ENCODE measurements around the gene DNAJC1. TPM values are rescaled to one million over a fixed set of nuclear protein-coding genes. Genes with fewer than 3 reads are reported as not detected.
A peak's percentile ranks its signal among the peaks of the same experiment; 100 is the strongest.

DNAJC1 gene
- total and polyA plus RNA-seq, 10 of the 15 experiments (the other 5 are each of a cell fraction or from before 2014, with no cell fraction given): 2.5 to 39.3 (median 20.4) TPM

- ChIA-PET SMC1A (ENCODE audit: uncharacterized antibody, unreplicated experiment) (no interaction called here), POLR2A (interaction anchor here (0.5 kb wide), 1 partner anchor 16 kb away, joined by 5 read pairs; no protein-coding TSS in a partner anchor), CTCF (no interaction called here), RAD21 (ENCODE audit: unreplicated experiment) (no interaction called here)
- Histone ChIP-seq H3K9ac (ENCODE audit: control insufficient read depth, insufficient read depth, low read length) (no peak overlapping the region), H2AFZ (ENCODE audit: control insufficient read depth, low read depth, low read length) (no peak overlapping the region), H3K4me2 (ENCODE audit: control insufficient read depth, insufficient read depth) (no peak overlapping the region), H3K79me2 (ENCODE audit: control insufficient read depth, insufficient read depth, low read length) (no peaks in the 10 kb centered on the region), H3K9me3 (replicated peaks; ENCODE audit: control insufficient read depth, insufficient read depth, low read length) (peaks cover 10% of the 10 kb centered on the region), H3K27me3 (replicated peaks in 1 of 2; ENCODE audit: control insufficient read depth in 2 of 2, insufficient read depth in 2 of 2, low read length in 1 of 2) (no peaks in the 10 kb centered on the region), H3K36me3 (ENCODE audit: control insufficient read depth in 2 of 2, insufficient read depth in 2 of 2, low read length in 1 of 2) (no peaks in the 10 kb centered on the region), H3K27ac (ENCODE audit: control insufficient read depth, insufficient read depth) (no peak overlapping the region), H4K20me1 (ENCODE audit: control insufficient read depth, insufficient read depth) (no peaks in the 10 kb centered on the region), H3K4me3 (no peak overlapping the region), H3K4me1 (ENCODE audit: control insufficient read depth, insufficient read depth, low read length) (no peaks in the 10 kb centered on the region)
- WGBS (ENCODE audit: insufficient coverage, insufficient replicate concordance, low lambda C conversion rate, missing lambda C conversion rate): 100% methylated on average over 2 of the region's 2 CpGs
- in situ Hi-C loops (cut with MboI): no loop called here
- intact Hi-C loops (cut with micrococcal nuclease; ENCODE audit: unreplicated experiment): no loop called here
- BruUV-seq (replicated peaks): no TSS peak
- FAIRE-seq (no peak), DNase-seq (ENCODE audit: low read depth, low spot score) (no peak), ATAC-seq (no peak)
- no peak for TF ChIP-seq EED (IDR thresholded peaks at IDR 0.05; ENCODE audit: low read depth)
- TF ChIP-seq BACH1 (IDR thresholded peaks at IDR 0.05; ENCODE audit: borderline replicate concordance): no peak
- no peak for TF ChIP-seq HDGF (IDR thresholded peaks at IDR 0.05)
- TF ChIP-seq CEBPZ (IDR thresholded peaks at IDR 0.05; ENCODE audit: low read depth, low read length): no peak
- no peak for TF ChIP-seq TBL1XR1 (IDR thresholded peaks at IDR 0.05; ENCODE audit: low read depth, low read length)
- TF ChIP-seq MYB (IDR thresholded peaks at IDR 0.05; ENCODE audit: borderline replicate concordance, low read depth, low read length): no peak
- peak; percentile 46; the same call in 1 of the 2 replicates for TF ChIP-seq CBX5 (IDR thresholded peaks at IDR 0.05; ENCODE audit: low read depth)
Observed at GRCh38 chr10:21826725-21827124, 176.8 kb downstream of the DNAJC1 start.

All from GM12878 (cell line).